HG03354 (cell line): ENCODE measurements around the gene LEFTY1.
"Not testable (repeated sequence)": the region's sequence is repeated elsewhere in the genome, so short reads cannot be mapped to it uniquely, and the experiment has no call there.

Source experiments
- ATAC-seq: cut with Tn5 transposase; IDR thresholded peaks from one replicate; pipeline ENCODE4 v1.9.1; 2021; ENCODE audit warnings: mild to moderate bottlenecking; ENCODE audit not compliant: unreplicated experiment, poor library complexity, severe bottlenecking

Gene LEFTY1

DNA sequence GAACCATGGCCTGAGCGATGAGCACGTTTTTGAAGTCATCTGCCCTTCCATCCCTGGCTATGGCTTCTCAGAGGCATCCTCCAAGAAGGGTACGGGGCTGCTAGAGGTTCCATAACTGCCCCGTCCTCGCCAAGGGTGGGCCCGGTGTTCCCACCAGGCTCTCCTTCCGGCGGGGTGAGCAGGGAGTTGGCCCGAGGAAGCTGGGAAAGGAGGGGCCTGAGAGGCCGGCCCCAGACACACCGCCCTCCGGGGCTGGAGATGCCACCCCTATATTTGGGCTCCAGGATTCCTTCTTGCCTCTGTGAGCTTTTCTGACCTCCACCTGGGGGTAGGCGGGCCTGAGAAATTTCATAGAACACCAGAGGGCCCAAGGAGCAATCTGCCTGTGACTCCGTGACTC is 50.2 kb downstream of the LEFTY1 start:
- ATAC-seq, result no peak

DNA sequence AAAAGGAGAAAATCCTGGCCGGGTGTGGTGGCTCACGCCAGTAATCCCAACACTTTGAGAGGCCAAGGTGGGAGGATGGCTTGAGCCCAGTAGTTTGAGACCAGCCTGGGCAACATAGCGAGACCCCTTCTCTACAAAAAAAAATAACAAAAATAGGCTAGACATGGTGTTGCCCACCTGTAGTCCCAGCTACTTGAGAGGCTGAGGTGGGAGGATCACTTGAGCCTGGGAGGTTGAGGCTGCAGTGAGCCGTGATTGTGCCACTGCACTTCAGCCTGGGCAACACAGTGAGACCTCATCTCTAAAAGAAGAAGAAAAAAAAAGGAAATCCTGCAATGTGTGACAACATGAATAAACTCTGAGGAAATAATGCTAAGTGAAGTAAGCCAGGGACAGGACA is 52.6 kb downstream of the LEFTY1 start:
- ATAC-seq, result not testable (repeated sequence)
